Upper lobe of right lung (tissue), 1 donor: ENCODE results near the gene BMF. TPM values are rescaled to one million over a fixed set of nuclear protein-coding genes. Genes with fewer than 3 reads are reported as not detected.

ENCODE experiments used
- ATAC-seq: fragments of 200-7000 bp; cut with Tn5 transposase; one replicate; pipeline ENCODE4 v1.9.1; 2020; ENCODE audit warnings: mild to moderate bottlenecking, moderate library complexity
- DNase-seq: peaks from one replicate; pipeline ENCODE4 v3.0.0-alpha.2; 2020
- H3K27ac ChIP-seq: fragments of 200-600 bp; one replicate; pipeline ENCODE4 v1.8.0; 2022
- H3K27me3 ChIP-seq: fragments of 200-600 bp; one replicate; pipeline ENCODE4 v1.8.0; 2022; ENCODE audit warnings: mild to moderate bottlenecking
- H3K36me3 ChIP-seq: fragments of 200-600 bp; one replicate; pipeline ENCODE4 v1.8.0; 2022
- H3K4me1 ChIP-seq: fragments of 200-600 bp; one replicate; pipeline ENCODE4 v1.8.0; 2022
- H3K4me3 ChIP-seq: fragments of 200-600 bp; one replicate; pipeline ENCODE4 v1.8.0; 2022; ENCODE audit warnings: mild to moderate bottlenecking
- H3K9me3 ChIP-seq: fragments of 200-600 bp; one replicate; pipeline ENCODE4 v1.8.0; 2022
- intact Hi-C: fragments of 100-400 bp; cut with DNase I; formaldehyde crosslinking; loops from one replicate; pipeline ENCODE4 v1.11.0; 2022
- total RNA-seq: library from RNA; stranded (reverse); fragmentation: NEBNext Ultra II Directional; extraction: Animal tissue kit (Norgen Biotek cat#: 25700); gene quantifications from one replicate; pipeline ENCODE4 v1.2.1, GENCODE V29; 2021
- TF ChIP-seq, protein P1 (sequence below): fragments of 200-600 bp; IDR thresholded peaks from one replicate; pipeline ENCODE4 v1.8.0; 2022; ENCODE audit warnings: antibody characterized with exemption
- donor health status: DM: no; HTN: yes; CAD: no; lungs with severe emphysema.

The BMF gene
- total RNA-seq, 1 donor from 2014 or later: 15.4 TPM

DNA sequence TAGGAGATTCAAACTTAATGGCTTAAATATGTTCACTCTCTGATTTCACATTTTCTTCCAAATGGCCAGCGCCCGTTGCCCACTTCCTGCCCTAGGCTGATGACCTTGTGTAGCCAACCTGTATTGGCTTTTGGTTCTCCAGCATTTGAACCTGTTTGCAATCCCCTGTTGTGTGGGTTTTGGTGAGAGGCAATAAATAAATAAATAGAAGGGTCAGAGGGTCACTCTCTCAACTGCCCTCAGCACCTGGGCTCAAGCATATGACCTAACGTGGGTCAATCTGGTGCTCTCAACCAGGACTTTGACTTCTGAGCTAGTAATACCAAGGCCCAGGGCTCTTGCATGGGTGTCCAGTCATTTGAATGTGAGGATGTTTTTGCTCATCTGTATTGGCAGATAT is 67.9 kb downstream of the BMF start:
- TF ChIP-seq, protein P1, sequence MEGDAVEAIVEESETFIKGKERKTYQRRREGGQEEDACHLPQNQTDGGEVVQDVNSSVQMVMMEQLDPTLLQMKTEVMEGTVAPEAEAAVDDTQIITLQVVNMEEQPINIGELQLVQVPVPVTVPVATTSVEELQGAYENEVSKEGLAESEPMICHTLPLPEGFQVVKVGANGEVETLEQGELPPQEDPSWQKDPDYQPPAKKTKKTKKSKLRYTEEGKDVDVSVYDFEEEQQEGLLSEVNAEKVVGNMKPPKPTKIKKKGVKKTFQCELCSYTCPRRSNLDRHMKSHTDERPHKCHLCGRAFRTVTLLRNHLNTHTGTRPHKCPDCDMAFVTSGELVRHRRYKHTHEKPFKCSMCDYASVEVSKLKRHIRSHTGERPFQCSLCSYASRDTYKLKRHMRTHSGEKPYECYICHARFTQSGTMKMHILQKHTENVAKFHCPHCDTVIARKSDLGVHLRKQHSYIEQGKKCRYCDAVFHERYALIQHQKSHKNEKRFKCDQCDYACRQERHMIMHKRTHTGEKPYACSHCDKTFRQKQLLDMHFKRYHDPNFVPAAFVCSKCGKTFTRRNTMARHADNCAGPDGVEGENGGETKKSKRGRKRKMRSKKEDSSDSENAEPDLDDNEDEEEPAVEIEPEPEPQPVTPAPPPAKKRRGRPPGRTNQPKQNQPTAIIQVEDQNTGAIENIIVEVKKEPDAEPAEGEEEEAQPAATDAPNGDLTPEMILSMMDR: no peak
- Histone ChIP-seq H3K27me3 (no peaks in the 10 kb centered on the region), H3K9me3 (no peaks in the 10 kb centered on the region), H3K4me1 (peaks cover 27% of the 10 kb centered on the region), H3K4me3 (no peak overlapping the region), H3K36me3 (peaks cover 14% of the 10 kb centered on the region), H3K27ac (no peak overlapping the region)
- DNase-seq (no peak), ATAC-seq (no peak)
- intact Hi-C loops: loop anchor here (10.0 kb wide), 1 partner anchor 74 kb away; no protein-coding TSS in a partner anchor

DNA sequence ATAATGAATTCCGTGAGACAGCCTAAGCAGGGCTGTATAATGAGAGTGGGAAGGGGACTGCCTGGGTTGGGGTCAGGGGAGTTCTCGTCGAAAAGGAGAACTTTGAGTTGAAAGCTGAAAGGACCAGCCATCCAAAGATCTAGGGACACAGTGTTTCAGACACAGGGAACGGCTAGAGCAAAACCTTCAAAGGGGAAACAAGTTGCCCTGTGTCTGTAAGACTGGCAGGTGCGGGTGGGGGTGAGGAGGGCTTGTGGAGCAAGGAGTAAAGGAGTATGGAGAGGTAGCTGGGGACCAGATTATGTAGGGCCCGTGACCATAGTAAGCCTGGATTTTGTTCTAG is 68.4 kb downstream of the BMF start:
- intact Hi-C loops: loop anchor here (10.0 kb wide), 1 partner anchor 75 kb away; no protein-coding TSS in a partner anchor

DNA sequence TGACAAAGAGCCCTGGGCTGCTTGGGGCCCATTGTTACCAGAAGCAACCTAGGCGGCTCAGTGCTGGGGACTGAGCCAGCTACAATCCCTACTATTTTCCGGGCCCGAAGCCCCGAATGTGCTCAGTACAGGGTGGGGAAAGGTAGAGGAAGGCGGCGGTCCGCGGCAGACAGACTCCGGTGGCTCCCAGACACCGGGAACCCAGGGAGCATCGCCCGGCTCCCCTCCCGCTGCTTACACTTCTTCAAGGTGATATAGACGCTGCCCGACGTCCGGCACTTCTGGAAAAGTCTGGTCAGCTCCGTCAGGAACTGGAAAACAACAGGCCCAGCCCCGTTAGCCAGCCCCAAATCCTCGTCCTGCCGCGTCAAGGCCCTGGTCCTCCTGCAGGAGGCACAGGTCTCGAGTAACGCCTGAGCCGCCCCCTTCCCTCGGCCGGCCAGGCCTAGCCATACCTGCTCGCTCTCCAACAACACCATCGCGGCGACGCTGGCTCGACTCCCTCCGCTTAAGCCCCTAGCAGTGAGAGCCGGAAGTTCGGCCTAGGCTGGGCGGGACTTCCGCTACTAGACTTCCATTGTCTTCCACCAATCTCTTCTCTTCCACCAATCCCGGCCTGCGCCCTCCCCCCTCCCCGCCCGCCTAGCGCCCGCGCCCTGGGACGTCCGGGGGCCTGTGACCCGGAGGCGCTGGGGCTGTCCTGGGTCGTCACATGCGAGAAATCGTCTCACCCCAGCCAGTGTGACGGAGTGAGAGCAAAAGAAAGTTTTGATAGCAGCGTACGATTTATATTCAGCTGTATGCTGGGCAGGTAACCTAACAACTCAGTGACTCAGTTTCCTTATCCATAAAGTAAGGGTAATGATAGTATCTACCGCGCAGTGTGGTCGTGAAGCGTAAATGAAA is 69.8 kb downstream of the BMF start, which contains the start of gene SRP14:
TSS of gene SRP14 (minus strand) at position 544 of the 906 bp plus-strand sequence. CDS start at position 479, 65 bp downstream.
- H3K4me3 ChIP-seq: peak within 1 kb of the TSS; percentile 89
- DNase-seq: peak; percentile 98
- intact Hi-C loops: no loop called here
- peaks cover 33% of the 10 kb centered on the region for H3K36me3 ChIP-seq
- peak within 1 kb of the TSS; percentile 97 for H3K27ac ChIP-seq
- H3K27me3 ChIP-seq: no peaks in the 10 kb centered on the region
- TF ChIP-seq, protein P1: no peak
- no peaks in the 10 kb centered on the region for H3K9me3 ChIP-seq
- H3K4me1 ChIP-seq: peaks cover 15% of the 10 kb centered on the region
- peak; percentile 99 for ATAC-seq

More for the DNA sequence above, 68.4 kb downstream of the BMF start:
- Histone ChIP-seq H3K9me3 (no peaks in the 10 kb centered on the region), H3K4me1 (peaks cover 22% of the 10 kb centered on the region), H3K4me3 (peak overlapping the region; percentile 89), H3K36me3 (peaks cover 19% of the 10 kb centered on the region), H3K27ac (peak overlapping the region; percentile 97), H3K27me3 (no peaks in the 10 kb centered on the region)
- TF ChIP-seq, protein P1: no peak
- ATAC-seq: no peak
- no peak for DNase-seq

DNA sequence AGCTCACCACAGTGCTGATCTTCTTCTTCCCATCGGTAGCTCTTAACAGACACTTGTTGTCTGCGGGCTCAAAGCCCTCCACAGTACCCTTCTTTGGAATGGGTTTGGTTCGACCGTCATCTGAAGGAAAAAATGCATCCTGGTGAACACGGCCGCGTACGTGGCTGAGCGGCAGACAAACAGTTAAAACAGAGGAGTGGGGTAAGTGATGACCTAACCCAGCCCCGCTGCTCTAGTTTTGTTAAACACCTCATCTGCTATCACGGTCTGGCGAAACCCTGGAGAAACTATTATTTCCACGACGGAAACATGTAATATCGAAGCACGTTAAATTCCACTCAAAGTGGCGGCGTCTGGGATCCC is 70.4 kb downstream of the BMF start:
- H3K36me3 ChIP-seq: peaks cover 40% of the 10 kb centered on the region
- DNase-seq: no peak
- H3K9me3 ChIP-seq: no peaks in the 10 kb centered on the region
- peaks cover 15% of the 10 kb centered on the region for H3K4me1 ChIP-seq
- peak overlapping the region; percentile 97 for H3K27ac ChIP-seq
- intact Hi-C loops: no loop called here
- TF ChIP-seq, protein P1: no peak
- H3K4me3 ChIP-seq: peak overlapping the region; percentile 89
- H3K27me3 ChIP-seq: no peaks in the 10 kb centered on the region
- ATAC-seq: no peak

Other genes with a start within 250 kb of the BMF start
- 4.6 TPM for gene GPR176, start 188.6 kb downstream of the BMF start, total RNA-seq
- 34.7 TPM for gene EIF2AK4, start 174.8 kb downstream of the BMF start, total RNA-seq
- 132 TPM for gene SRP14, start 69.7 kb downstream of the BMF start, total RNA-seq
- 1.8 TPM for gene BUB1B, start 52.2 kb upstream of the BMF start, total RNA-seq
- 5.7 TPM for gene PAK6, start 130.2 kb upstream of the BMF start, total RNA-seq
- not detected for gene ANKRD63, start 174.2 kb upstream of the BMF start, total RNA-seq
- 61.2 TPM for gene PLCB2, start 199.1 kb upstream of the BMF start, total RNA-seq
- 39.5 TPM for gene INAFM2, start 214.8 kb upstream of the BMF start, total RNA-seq
- 72.5 TPM for gene CCDC9B, start 232.1 kb upstream of the BMF start, total RNA-seq
- gene PHGR1, start 242.2 kb upstream of the BMF start, total RNA-seq: not detected
- gene DISP2, start 249.3 kb upstream of the BMF start, total RNA-seq: 6.5 TPM